ENCODE results near the gene CCDC83. TPM values are rescaled to one million over a fixed set of nuclear protein-coding genes. Genes with fewer than 3 reads are reported as not detected.
"Not testable (repeated sequence)": the region's sequence is repeated elsewhere in the genome, so short reads cannot be mapped to it uniquely, and the experiment has no call there.

The CCDC83 gene
- total RNA-seq, 1 donor from 2014 or later, result not detected

DNA sequence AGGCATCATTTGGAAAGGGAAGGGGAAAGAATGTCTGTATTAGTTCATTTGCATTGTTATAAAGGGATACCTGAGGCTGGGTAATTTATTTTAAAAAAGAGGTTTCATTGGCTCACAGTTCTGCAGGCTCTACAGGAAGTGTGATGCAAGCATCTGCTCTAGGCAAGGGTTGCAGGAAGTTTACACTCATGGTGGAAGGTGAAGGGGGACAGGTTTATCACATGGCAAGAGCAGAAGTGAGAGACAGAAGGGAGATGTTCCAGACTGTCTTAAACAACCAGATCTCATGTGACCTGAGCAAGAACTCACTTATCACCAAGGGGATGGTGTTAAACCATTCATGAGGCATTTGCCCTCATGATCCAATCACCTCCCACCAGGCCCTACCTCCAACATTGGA is 90.6 kb downstream of the CCDC83 start:
- no peak for ATAC-seq

DNA sequence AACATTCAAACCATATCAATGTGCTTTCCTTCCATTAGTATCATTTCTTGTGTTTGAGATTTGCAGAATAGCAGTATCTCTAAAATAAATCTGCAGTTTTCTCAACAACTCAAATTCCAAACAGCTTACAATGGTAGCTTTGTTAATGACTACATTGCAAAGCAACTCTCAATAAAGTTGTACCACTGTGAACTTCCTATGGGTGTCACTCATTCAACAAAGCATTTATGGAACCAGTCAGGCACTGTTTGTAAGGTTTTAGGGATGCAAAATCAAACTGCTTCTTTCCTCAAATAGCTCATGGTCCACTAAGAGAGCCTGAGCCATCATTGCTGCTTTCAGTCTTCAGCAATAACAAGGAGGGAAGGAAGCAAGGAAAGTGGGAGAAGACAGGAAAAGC is 91.0 kb downstream of the CCDC83 start:
- no peak for ATAC-seq

DNA sequence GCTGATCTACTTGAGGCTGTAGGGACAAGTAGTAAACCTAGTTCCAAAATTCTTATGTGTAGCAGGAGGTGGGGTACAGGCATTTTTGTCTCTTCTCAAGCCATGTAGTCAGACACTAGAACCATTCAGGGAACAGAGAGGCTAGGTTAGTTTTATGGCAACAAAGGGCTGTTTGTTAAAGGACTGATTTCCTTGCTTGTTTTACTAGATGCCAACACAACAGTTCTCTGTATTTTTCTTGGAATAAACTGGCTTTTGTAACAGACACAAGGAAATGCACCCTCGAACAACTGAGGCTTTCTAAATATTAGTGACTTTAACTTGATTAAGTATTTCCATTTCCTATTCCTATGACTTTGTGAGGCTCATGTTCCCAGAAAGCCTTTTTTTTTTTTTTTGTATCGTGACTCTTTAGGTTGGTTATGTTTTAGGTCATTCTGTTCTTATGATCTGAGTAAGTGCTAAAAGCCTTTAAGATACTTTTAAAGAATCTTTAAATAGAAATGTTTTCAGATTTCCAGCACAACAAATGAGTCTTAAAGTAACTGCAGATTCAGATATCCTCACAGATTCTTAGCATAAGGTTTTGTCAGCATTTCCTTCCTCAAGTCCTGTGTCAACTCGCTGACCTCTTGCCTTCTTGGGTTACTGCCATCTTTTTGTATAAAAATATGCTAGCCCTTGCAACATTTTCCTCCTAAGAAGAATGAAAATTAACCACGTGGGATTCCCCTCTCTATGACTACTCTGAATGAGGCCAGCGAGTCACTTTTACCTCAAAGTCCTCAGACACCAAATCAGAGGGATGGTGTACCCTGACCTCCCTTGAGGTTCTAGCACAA is 92.5 kb downstream of the CCDC83 start:
- ATAC-seq, result peak; percentile 47

DNA sequence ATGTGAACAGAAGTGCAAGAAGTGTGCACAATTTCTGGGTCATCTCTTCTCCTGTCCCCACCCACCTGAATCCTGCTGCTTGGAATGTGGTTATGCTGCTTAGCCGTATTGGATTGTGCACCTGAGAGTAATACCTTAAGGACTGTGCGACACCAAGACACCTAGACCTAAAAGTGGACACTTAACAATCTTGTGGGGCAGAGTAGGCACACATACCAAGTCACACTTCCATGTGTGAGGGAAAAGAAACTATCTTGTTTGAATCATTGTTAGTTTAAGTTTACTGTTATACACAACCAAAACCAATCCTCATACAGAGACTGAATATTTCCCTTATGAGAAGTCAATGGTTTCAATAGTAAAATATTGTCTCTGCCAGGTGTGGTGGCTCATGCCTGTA is 93.7 kb downstream of the CCDC83 start:
- ATAC-seq, result peak; percentile 70

DNA sequence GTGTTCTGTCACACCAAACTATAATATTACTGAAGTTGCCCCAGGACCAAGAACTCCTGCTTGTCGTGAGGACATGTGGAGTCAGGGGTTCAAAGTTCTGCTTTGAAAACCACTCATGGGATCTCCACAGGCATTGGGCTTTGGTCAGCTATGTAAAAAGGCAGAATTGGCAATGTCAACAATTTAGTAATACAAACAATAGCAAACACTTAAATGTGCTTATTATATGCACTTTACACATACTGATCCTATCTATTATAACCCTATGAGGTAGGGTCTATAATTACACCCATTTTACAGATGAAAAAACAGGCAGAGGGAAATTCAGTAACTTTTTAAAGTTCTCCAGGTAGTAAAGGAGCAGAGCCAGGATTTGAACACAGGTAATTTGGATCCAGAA is 94.6 kb downstream of the CCDC83 start:
- ATAC-seq, result no peak

GRCh38 chr11:85950317-85951048 is 95.3 kb downstream of the CCDC83 start:
- no peak for ATAC-seq

- ATAC-seq, result peak; percentile 12
These were observed 95.8 kb downstream of the CCDC83 start for GRCh38 chr11:85951049-85951405.

DNA sequence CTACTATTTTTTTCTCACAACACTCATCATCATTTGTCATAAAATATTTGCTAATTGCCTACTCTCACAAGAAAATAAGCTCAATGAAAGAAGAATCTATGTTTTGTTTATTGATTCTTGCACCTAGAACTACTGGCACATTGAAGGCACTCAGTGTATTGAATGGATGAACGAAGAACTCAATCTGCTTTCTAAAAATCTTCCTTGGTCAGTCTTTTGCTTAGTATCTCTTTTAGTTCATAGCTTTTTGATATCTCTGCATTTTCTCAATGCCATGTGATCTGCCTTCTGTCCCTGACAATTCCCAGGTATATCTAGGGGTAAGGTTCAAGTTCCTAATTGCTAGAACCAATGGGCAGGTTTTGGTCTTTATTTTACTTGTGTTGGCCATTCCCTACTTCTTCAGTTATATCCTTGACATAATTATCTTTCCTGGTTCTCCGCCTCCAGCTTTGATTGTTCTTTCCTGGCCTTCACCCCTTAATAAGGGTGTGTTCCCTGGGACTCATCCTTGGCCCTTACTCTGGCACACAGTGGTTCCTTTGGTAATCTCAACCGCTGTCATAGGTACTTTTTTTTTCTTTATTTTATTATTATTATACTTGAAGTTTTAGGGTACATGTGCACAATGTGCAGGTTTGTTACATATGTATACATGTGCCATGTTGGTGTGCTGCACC is 96.4 kb downstream of the CCDC83 start:
- ATAC-seq, result no peak

DNA sequence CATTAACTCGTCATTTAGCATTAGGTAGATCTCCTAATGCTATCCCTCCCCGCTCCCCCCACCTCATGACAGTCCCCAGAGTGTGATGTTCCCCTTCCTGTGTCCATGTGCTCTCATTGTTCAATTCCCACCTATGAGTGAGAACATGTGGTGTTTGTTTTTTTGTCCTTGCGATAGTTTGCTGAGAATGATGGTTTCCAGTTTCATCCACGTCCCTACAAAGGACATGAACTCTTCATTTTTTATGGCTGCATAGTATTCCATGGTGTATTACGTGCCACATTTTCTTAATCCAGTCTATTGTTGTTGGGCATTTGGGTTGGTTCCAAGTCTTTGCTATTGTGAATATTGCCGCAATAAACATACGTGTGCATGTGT is 96.9 kb downstream of the CCDC83 start:
- not testable (repeated sequence) for ATAC-seq

DNA sequence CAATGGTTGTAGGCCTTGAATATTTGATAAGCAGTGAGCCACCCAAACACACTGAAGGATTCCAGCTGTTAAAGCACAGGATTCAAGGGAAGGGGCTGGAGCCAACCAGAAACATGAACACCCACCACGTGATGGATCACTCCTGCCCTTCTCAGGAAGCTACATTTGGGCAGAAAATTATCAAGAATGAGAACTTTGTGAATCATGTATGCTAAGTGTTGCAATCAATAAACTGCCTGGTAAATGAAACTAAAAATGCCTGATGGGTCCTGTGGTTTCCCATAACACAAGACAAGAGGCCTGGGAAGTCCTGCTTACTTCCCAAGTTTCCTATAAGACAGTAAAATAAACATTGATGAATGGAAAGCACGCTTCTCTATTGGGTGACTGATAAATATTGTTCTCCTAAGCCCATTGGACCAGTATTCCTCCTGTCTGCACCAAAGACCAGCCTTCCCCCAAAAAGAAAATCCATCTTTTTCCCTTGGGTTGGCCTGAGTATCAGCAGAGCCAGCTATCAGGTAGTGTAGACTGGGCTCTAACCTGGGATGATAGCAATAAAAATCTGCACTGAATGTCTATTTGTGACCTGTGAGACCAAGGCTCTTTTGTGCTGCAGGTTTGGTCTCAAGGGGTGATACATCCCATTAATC is 98.4 kb downstream of the CCDC83 start:
- ATAC-seq, result no peak

- ATAC-seq, result no peak
These were observed 100.3 kb downstream of the CCDC83 start for GRCh38 chr11:85955531-85955930.

- no peak for ATAC-seq
These were observed 105.5 kb downstream of the CCDC83 start for GRCh38 chr11:85960678-85961077.

GRCh38 chr11:85961130-85961529 is 105.9 kb downstream of the CCDC83 start:
- ATAC-seq, result no peak

- ATAC-seq, result no peak
These were observed 106.8 kb downstream of the CCDC83 start for GRCh38 chr11:85961930-85962363.

DNA sequence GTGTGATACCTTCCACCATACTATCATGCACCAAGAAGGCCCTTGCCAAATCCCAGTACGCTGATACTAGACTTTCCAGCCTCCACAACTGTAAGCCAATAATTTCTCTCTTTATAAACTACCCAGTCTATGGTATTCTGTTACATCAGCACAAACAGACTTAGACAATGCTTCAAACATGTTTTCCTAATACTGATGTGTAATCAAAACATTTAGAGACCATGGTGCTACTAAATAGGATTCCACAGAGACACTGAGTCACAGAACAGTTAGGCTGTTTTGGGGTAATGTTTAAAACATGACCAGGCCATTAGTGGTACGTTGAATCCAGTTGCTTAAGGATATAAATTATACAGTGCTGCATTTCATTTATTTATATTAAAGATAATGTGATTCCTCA is 110.0 kb downstream of the CCDC83 start:
- ATAC-seq, result no peak

GRCh38 chr11:85967457-85967856 is 112.3 kb downstream of the CCDC83 start:
- ATAC-seq, result no peak

Other genes with a start within 250 kb of the CCDC83 start
- 6.3 TPM for gene DLG2, start 228.0 kb upstream of the CCDC83 start, total RNA-seq
- 21.0 TPM for gene TMEM126B, start 226.8 kb upstream of the CCDC83 start, total RNA-seq
- gene TMEM126A, start 207.4 kb upstream of the CCDC83 start, total RNA-seq, result 20.2 TPM
- 12.8 TPM for gene CREBZF, start 190.3 kb upstream of the CCDC83 start, total RNA-seq
- gene CCDC89, start 169.2 kb upstream of the CCDC83 start, total RNA-seq, result 0.12 TPM
- 4.9 TPM for gene SYTL2, start 44.2 kb upstream of the CCDC83 start, total RNA-seq
- 97.8 TPM for gene PICALM, start 213.7 kb downstream of the CCDC83 start, total RNA-seq

All from esophagus mucosa (tissue), 1 donor.